ENCODE data around the gene FOSB.
A peak's percentile ranks its signal among the peaks of the same experiment; 100 is the strongest.

Gene FOSB

GRCh38 chr19:45485305-45486077, 17.7 kb downstream of the FOSB start:
- DNase-seq: peak; percentile 98

- DNase-seq: no peak
Measured at GRCh38 chr19:45488708-45489107, 20.9 kb downstream of the FOSB start.

DNA sequence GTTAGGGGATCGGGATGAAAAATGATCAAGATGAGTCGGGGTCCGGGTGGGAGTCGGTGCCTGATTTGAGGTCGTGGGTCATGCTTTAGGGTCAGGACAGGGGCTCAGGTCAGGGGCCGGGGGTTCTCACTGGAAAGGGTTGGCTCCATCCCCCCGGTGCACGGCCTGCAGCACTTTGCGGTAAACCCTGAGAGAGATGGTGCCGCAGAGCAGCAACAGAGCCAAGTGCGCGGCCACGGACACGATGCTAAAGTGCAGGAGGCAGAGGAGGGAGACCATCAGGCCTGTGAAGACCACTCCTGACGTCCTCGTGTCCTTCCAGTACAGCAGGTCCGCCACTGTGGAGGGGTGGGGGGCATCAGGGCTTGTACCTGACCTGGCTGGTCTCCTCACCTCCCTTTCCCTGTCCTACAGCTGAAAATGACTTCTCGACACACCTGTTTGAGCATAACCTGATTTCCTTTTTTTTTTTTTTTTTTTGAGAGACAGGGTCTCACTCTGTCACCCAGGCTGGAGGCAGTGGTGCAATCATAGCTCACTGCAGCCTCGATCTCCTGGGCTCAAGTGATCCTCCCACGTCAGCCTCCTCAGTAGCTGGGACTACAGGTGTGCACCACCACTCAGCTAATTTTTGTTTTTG, 21.5 kb downstream of the FOSB start:
- no peak for DNase-seq

- no peak for DNase-seq
Measured at GRCh38 chr19:45492137-45492626, 24.4 kb downstream of the FOSB start.

- no peak for DNase-seq
Measured at GRCh38 chr19:45492627-45493470, 25.1 kb downstream of the FOSB start.

- no peak for DNase-seq
Measured at GRCh38 chr19:45494261-45494916, 26.6 kb downstream of the FOSB start.

DNA sequence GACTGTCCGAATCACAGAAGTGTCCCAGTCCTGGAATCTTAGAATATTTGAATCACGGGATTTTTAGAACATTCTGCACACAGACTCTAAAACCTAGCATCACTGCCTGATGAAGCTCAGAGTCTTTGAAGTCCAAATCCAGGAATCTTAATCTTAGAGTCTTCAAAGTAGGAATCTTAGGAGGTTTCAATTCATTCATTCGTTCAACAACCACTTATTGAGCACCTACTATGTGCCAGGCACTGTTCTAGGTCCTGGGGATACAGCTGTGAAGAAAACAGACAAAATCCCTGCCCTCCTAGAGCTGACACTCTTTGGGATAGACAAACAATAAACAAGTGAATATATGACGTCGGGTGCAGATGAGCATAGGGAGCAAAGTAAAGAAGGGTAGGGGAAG, 27.4 kb downstream of the FOSB start:
- no peak for DNase-seq

DNA sequence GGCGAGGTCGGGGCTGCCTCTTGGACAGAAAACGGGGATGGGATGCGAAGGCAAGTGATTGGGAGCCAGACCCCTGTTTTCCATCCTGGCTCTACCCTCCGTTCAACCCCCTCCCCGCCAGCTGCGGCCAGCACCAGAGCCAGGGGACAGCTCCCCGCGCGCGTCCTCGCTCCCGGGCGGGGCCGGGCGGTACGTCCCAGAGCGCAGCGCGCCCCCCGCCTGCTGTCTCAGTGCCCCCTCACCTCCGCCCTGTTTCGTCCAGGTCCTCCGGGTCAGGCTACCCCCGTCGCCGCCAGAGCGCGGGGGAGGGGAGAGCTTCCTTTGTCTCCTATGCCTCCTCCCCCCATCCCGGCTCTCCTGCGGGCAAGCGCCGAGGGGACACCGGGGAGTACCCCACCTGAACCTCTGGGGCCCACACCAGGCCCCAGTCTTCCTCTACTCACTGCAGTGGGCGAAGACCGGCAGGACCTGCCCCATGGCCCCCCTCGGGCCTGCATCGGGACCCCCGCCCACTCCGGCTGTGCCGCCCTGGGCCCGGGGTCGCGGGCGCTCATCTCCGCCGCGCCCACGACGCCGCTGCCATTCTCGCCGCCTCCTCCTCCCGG, 28.7 kb downstream of the FOSB start:
- peak; percentile 48 for DNase-seq

- no peak for DNase-seq
Measured at GRCh38 chr19:45497791-45498190, 30.0 kb downstream of the FOSB start.

DNA sequence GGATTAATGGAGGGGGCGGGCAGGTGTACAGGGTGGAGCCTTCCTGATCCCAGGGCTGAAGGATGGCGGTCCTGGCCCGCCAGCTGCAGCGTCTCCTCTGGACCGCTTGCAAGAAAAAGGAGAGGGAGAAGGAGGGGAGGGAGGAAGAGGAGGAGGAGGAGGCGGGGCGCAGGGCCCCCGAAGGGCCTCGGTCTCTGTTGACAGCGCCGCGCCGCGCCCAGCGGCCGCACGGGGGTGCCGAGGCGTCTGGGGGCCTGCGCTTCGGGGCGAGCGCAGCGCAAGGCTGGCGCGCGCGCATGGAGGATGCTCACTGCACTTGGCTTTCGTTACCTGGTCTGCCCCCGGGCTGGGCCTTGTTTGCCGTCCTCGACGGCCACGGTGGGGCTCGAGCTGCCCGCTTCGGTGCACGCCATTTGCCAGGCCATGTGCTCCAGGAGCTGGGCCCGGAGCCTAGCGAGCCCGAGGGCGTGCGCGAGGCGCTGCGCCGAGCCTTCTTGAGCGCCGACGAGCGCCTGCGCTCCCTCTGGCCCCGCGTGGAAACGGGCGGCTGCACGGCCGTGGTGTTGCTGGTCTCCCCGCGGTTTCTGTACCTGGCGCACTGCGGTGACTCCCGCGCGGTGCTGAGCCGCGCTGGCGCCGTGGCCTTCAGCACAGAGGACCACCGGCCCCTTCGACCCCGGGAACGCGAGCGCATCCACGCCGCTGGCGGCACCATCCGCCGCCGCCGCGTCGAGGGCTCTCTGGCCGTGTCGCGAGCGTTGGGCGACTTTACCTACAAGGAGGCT, 30.8 kb downstream of the FOSB start, which contains the start of gene PPM1N:
Gene PPM1N (plus strand): TSS at position 33 of the 785 bp plus-strand sequence. CDS start 30 bp downstream, at position 63.
- DNase-seq: peak; percentile 73

GRCh38 chr19:45499196-45500180, 31.7 kb downstream of the FOSB start:
- DNase-seq: peak; percentile 68

- no peak for DNase-seq
Measured at GRCh38 chr19:45500918-45501729, 33.3 kb downstream of the FOSB start.

GRCh38 chr19:45501730-45502014, 33.9 kb downstream of the FOSB start:
- no peak for DNase-seq

DNA sequence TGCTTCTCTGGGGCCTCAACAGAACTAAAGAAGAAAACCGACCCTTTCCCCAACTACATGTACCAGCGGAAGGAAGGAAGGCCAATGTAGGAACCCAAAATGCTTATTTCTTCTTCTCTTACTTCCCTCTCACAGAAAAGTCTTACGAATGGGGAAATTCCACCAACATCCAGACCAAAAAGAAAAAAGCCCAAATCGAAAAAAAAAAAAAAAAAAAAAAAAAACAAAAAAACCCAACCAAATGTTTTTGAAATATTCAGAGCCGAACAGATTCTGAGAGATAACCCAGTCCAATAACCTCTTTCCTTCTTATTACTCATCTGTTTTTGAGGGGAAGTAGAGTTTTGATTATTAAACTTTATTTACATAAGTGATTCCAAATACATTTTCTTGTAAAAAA, 34.3 kb downstream of the FOSB start:
- no peak for DNase-seq

- no peak for DNase-seq
Measured at GRCh38 chr19:45503909-45504308, 36.1 kb downstream of the FOSB start.

- DNase-seq: no peak
Measured at GRCh38 chr19:45505151-45505995, 37.6 kb downstream of the FOSB start.

DNA sequence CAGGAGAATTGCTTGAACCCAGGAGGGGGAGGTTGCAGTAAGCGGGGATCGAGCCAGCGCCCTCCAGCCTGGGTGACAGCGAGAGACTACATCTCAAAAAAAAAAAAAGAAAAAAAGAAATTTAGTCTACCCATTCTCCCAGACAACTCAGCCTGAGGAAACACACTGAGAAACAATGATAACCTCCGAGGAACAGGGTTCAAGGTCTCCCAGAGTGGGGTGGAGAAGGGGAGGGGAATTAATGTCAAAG, 38.1 kb downstream of the FOSB start:
- DNase-seq: no peak

- peak; percentile 99 for DNase-seq
Measured at GRCh38 chr19:45506246-45506988, 38.6 kb downstream of the FOSB start.

Data from activated CD8-positive, alpha-beta memory T cell treated with anti-CD3 and anti-CD28 coated beads, Interleukin-2, amount 50 U/mL, for 4 hours (primary cell).